Mucosa of descending colon (tissue), 3 donors: ENCODE data around the gene DSE. TPM values are rescaled to one million over a fixed set of nuclear protein-coding genes. Genes with fewer than 3 reads are reported as not detected.
A peak's percentile ranks its signal among the peaks of the same experiment; 100 is the strongest.

Source experiments
- ATAC-seq: fragments of 200-7000 bp; cut with Tn5 transposase; one replicate; pipeline ENCODE4 v1.9.1; 2020; ENCODE audit warnings: mild to moderate bottlenecking, moderate library complexity
- DNase-seq, 3 donors: peaks; one replicate each; pipeline ENCODE4 v3.0.0-alpha.2; 2020
- H3K36me3 ChIP-seq: fragments of 200-600 bp; one replicate; pipeline ENCODE4 v1.8.0; 2021; ENCODE audit warnings: low read depth, mild to moderate bottlenecking
- H3K4me1 ChIP-seq: fragments of 200-600 bp; one replicate; pipeline ENCODE4 v1.8.0; 2021; ENCODE audit warnings: low read depth, mild to moderate bottlenecking
- H3K4me3 ChIP-seq: fragments of 200-600 bp; one replicate; pipeline ENCODE4 v1.8.0; 2021; ENCODE audit warnings: mild to moderate bottlenecking
- H3K9me3 ChIP-seq: fragments of 200-600 bp; one replicate; pipeline ENCODE4 v1.8.0; 2021; ENCODE audit warnings: mild to moderate bottlenecking
- CTCF ChIP-seq: fragments of 200-600 bp; IDR thresholded peaks from one replicate; pipeline ENCODE4 v1.8.0; 2022; ENCODE audit warnings: antibody characterized with exemption, mild to moderate bottlenecking
- intact Hi-C, 2 donors: fragments of 100-400 bp; cut with DNase I in 1 of 2; cut with micrococcal nuclease in 1 of 2; formaldehyde crosslinking; loops; one replicate each; pipeline versions ENCODE4 v1.11.0 to v1.11.1; 2022; cut with DNase I, micrococcal nuclease
- total RNA-seq, 3 donors: library from RNA; stranded (reverse); fragmentation: NEBNext Ultra II Directional in 2 of 3; extraction: Animal tissue kit (Norgen Biotek cat#: 25700) in 2 of 3; gene quantifications; one replicate each; pipeline versions ENCODE4 v1.2.1 to v1.2.4, GENCODE V29; 2021 to 2023
- donor health status: DM: no; HTN: no; CAD: no; lungs with moderate emphysema.
- donor health status: DM: no; HTN: no; CAD: no.
- donor health status: DM: no; HTN: yes; CAD: no.

DSE gene
- total RNA-seq, 3 donors from 2014 or later: 6.3 to 23.8 (median 14.4) TPM

- Histone ChIP-seq H3K4me3 (no peak overlapping the region), H3K36me3 (no peaks in the 10 kb centered on the region), H3K9me3 (no peaks in the 10 kb centered on the region), H3K4me1 (peaks cover 6% of the 10 kb centered on the region)
- TF ChIP-seq CTCF: no peak
- DNase-seq (no peak), ATAC-seq (no peak)
- intact Hi-C loops: no loop called here
Observed at GRCh38 chr6:116406678-116407345, 36.1 kb downstream of the DSE start.

GRCh38 chr6:116408491-116408890 lies 37.7 kb downstream of the DSE start:
- ATAC-seq (no peak), DNase-seq (no peak)
- H3K4me1 ChIP-seq: peaks cover 6% of the 10 kb centered on the region
- H3K4me3 ChIP-seq: no peak overlapping the region
- TF ChIP-seq CTCF: no peak
- no peaks in the 10 kb centered on the region for H3K9me3 ChIP-seq
- intact Hi-C loops: no loop called here
- H3K36me3 ChIP-seq: no peaks in the 10 kb centered on the region

GRCh38 chr6:116409756-116410155 lies 39.0 kb downstream of the DSE start:
- DNase-seq (no peak), ATAC-seq (peak; percentile 65)
- Histone ChIP-seq H3K4me1 (peaks cover 6% of the 10 kb centered on the region), H3K4me3 (no peak overlapping the region), H3K36me3 (no peaks in the 10 kb centered on the region), H3K9me3 (no peaks in the 10 kb centered on the region)
- intact Hi-C loops: no loop called here
- TF ChIP-seq CTCF: no peak

GRCh38 chr6:116411284-116411623 lies 40.5 kb downstream of the DSE start:
- H3K4me3 ChIP-seq: no peak overlapping the region
- H3K4me1 ChIP-seq: peaks cover 6% of the 10 kb centered on the region
- no peaks in the 10 kb centered on the region for H3K9me3 ChIP-seq
- ATAC-seq (no peak), DNase-seq (no peak)
- intact Hi-C loops: no loop called here
- TF ChIP-seq CTCF: no peak
- H3K36me3 ChIP-seq: no peaks in the 10 kb centered on the region

DNA sequence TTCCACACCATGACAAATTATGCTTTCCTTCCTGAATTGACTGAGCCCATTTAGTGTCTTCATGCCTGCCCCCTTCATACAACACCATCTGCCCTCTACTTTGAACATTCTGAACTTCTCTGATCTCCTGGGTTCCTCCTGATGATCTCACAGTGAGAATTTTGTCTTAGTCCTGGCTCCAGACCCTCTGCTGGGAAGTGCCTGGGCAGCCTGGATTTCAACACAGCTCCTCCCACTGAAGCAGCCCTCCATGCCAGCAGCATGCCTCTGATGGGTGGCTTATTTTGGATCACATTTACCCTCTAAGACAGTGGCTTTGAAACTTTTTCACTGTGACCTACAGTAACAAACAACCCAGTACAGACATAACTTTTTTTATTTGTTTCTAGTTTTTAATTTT lies 41.5 kb downstream of the DSE start:
- ATAC-seq: no peak

More for the DNA sequence above, 41.5 kb downstream of the DSE start:
- DNase-seq: no peak
- H3K36me3 ChIP-seq: no peaks in the 10 kb centered on the region
- H3K9me3 ChIP-seq: no peaks in the 10 kb centered on the region
- intact Hi-C loops: no loop called here
- H3K4me3 ChIP-seq: no peak overlapping the region
- H3K4me1 ChIP-seq: peaks cover 6% of the 10 kb centered on the region
- no peak for TF ChIP-seq CTCF
